Pons (tissue), 1 donor: Measurements from ENCODE around the gene RNF167.

Experiments
- DNase-seq: peaks from one replicate; pipeline ENCODE4 v3.0.0-alpha.2; 2016; ENCODE audit warnings: low spot score

Gene RNF167

GRCh38 chr17:4939796-4940554 lies at the start of gene RNF167, which contains the start of gene SLC25A11:
Gene RNF167 (plus strand): TSS chr17:4940268. CDS start chr17:4940910, 642 bp downstream.
Gene SLC25A11 (minus strand): TSS chr17:4940046. CDS start chr17:4939910, 136 bp downstream.
- DNase-seq: peak; percentile 100

GRCh38 chr17:4891411-4892410 lies 48.4 kb upstream of the RNF167 start:
- no peak for DNase-seq

- no peak for DNase-seq
These were observed 47.4 kb upstream of the RNF167 start for GRCh38 chr17:4892499-4893221.

- no peak for DNase-seq
These were observed 46.8 kb upstream of the RNF167 start for GRCh38 chr17:4893272-4893671.

- no peak for DNase-seq
These were observed 46.1 kb upstream of the RNF167 start for GRCh38 chr17:4893721-4894560.

GRCh38 chr17:4895121-4895520 lies 44.9 kb upstream of the RNF167 start:
- no peak for DNase-seq

- no peak for DNase-seq
These were observed 44.3 kb upstream of the RNF167 start for GRCh38 chr17:4895657-4896331.

GRCh38 chr17:4896332-4897197 lies 43.5 kb upstream of the RNF167 start:
- no peak for DNase-seq

- no peak for DNase-seq
These were observed 42.8 kb upstream of the RNF167 start for GRCh38 chr17:4897198-4897687.

- no peak for DNase-seq
These were observed 42.3 kb upstream of the RNF167 start for GRCh38 chr17:4897785-4898184.

- DNase-seq: no peak
These were observed 41.7 kb upstream of the RNF167 start for GRCh38 chr17:4898351-4898750.

GRCh38 chr17:4898927-4899326 lies 41.1 kb upstream of the RNF167 start:
- no peak for DNase-seq

- DNase-seq: no peak
These were observed 40.5 kb upstream of the RNF167 start, which contains the start of gene C17orf107 for GRCh38 chr17:4899341-4900230. Gene C17orf107 (plus strand): TSS chr17:4899536. CDS start chr17:4899763, 227 bp downstream.

GRCh38 chr17:4900231-4901107 lies 39.6 kb upstream of the RNF167 start:
- no peak for DNase-seq

- DNase-seq: no peak
These were observed 38.9 kb upstream of the RNF167 start for GRCh38 chr17:4901108-4901647.

GRCh38 chr17:4901648-4902344 lies 38.3 kb upstream of the RNF167 start:
- DNase-seq: peak; percentile 47
